ENCODE results near the gene TMEM138. TPM values are rescaled to one million over a fixed set of nuclear protein-coding genes. Genes with fewer than 3 reads are reported as not detected.
A peak's percentile ranks its signal among the peaks of the same experiment; 100 is the strongest.

Gene TMEM138
- total RNA-seq, 3 donors from 2014 or later, result 24.6 to 38.5 (median 32.8) TPM

DNA sequence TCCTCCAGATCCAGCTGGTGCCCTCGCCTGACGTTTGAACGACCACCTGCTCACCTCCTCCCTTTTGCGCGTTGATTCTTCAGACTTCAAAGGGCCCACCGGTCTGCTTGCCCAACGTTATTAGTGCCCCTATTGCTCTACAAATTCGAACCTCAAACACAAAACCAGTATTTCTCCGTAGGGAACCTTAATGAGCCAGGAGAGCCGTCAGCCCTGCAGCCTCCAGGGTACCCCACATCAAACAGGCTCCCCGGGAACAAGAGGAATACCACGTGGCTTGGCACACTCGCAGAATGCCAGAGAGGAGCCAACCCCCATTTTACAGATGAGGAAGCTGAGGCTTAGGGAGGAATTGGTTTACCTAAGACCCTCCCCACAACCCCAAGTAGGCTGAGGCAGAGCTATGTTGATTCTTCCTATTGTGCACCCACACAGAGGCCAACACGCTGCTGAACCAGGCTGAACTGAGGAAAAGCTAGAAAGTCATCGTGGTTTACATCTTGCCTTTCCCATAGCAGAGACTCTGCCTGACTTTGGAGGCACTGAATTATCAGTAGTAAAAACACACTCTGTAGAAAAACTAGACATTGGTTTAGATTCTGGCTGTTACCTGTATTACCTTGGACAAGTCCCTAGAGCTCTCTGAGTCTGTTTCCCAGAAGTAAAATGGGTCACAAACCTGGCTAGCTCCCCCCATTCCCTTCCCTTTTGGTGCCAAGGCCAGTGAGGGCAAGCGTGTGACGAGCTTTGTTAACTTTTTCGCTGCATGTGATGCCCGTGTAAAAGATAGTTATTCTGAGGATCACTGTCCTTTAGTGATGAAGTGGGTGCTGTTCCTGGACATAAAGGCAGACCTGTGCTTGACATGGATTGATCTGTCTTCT, 28.4 kb upstream of the TMEM138 start:
- Histone ChIP-seq H3K4me3 (peak overlapping the region; percentile 86 to 100 (median 93)), H3K4me1 (peaks cover 20 to 21% of the 10 kb centered on the region in 2 donors), H3K27ac (peak overlapping the region; percentile 93 to 96), H3K36me3 (peaks cover 6% of the 10 kb centered on the region), H3K9me3 (no peaks in the 10 kb centered on the region), H3K27me3 (no peaks in the 10 kb centered on the region)
- intact Hi-C loops (cut with DNase I; ENCODE audit: low total_unique reads), result no loop called here
- DNase-seq (ENCODE audit: low spot score in 2 of 2), result no peak
- TF ChIP-seq POLR2A (IDR thresholded peaks at IDR 0.05) (no peak), CTCF (IDR thresholded peaks at IDR 0.05) (no peak), POLR2AphosphoS5 (IDR thresholded peaks at IDR 0.05) (no peak)

- Histone ChIP-seq H3K27me3 (no peaks in the 10 kb centered on the region), H3K27ac (peak overlapping the region; percentile 72 to 96), H3K4me3 (no peak overlapping the region), H3K4me1 (peaks cover 19 to 20% of the 10 kb centered on the region in 2 donors), H3K36me3 (no peaks in the 10 kb centered on the region), H3K9me3 (no peaks in the 10 kb centered on the region)
- intact Hi-C loops (cut with DNase I; ENCODE audit: low total_unique reads), result loop anchor here (5.0 kb wide), 1 partner anchor 48 kb away; no protein-coding TSS in a partner anchor
- no peak for DNase-seq (ENCODE audit: low spot score in 2 of 2)
- TF ChIP-seq CTCF (IDR thresholded peaks at IDR 0.05), result no peak
- no peak for TF ChIP-seq POLR2AphosphoS5 (IDR thresholded peaks at IDR 0.05)
- no peak for TF ChIP-seq POLR2A (IDR thresholded peaks at IDR 0.05)
Observed at GRCh38 chr11:61334434-61335354, 27.5 kb upstream of the TMEM138 start.

- Histone ChIP-seq H3K4me3 (no peak overlapping the region), H3K4me1 (peaks cover 19 to 20% of the 10 kb centered on the region in 2 donors), H3K27me3 (no peaks in the 10 kb centered on the region), H3K36me3 (no peaks in the 10 kb centered on the region), H3K27ac (peak overlapping the region; percentile 72 to 96), H3K9me3 (no peaks in the 10 kb centered on the region)
- TF ChIP-seq POLR2A (IDR thresholded peaks at IDR 0.05) (no peak), POLR2AphosphoS5 (IDR thresholded peaks at IDR 0.05) (no peak), CTCF (IDR thresholded peaks at IDR 0.05) (no peak)
- intact Hi-C loops (cut with DNase I; ENCODE audit: low total_unique reads), result loop anchor here (5.0 kb wide), 1 partner anchor 47 kb away; no protein-coding TSS in a partner anchor
- no peak for DNase-seq (ENCODE audit: low spot score in 2 of 2)
Observed at GRCh38 chr11:61335355-61335710, 26.8 kb upstream of the TMEM138 start.

GRCh38 chr11:61336171-61336935, 25.8 kb upstream of the TMEM138 start:
- TF ChIP-seq POLR2AphosphoS5 (IDR thresholded peaks at IDR 0.05) (peak; percentile 54 to 73 (median 58)), POLR2A (IDR thresholded peaks at IDR 0.05) (no peak), CTCF (IDR thresholded peaks at IDR 0.05) (peak; percentile 94 to 98 (median 98))
- Histone ChIP-seq H3K27me3 (no peaks in the 10 kb centered on the region), H3K9me3 (no peaks in the 10 kb centered on the region), H3K36me3 (no peaks in the 10 kb centered on the region), H3K4me3 (no peak overlapping the region), H3K27ac (peak overlapping the region; percentile 72 to 96), H3K4me1 (peaks cover 14 to 15% of the 10 kb centered on the region in 2 donors)
- intact Hi-C loops (cut with DNase I; ENCODE audit: low total_unique reads), result loop anchor here (5.0 kb wide), 1 partner anchor 46 kb away; no protein-coding TSS in a partner anchor
- DNase-seq (ENCODE audit: low spot score in 2 of 2), result peak; percentile 81 to 86
